ENCODE measurements around the gene MPDU1.
"Not testable (repeated sequence)": the region's sequence is repeated elsewhere in the genome, so short reads cannot be mapped to it uniquely, and the experiment has no call there.

Gene MPDU1

GRCh38 chr17:7614425-7615264 is 31.0 kb downstream of the MPDU1 start, which contains the start of gene FXR2:
Gene FXR2 (minus strand): TSS chr17:7614897. CDS start chr17:7614532, 365 bp downstream.
- DNase-seq (ENCODE audit: low read depth) = peak; percentile 98

GRCh38 chr17:7615265-7615747 is 31.7 kb downstream of the MPDU1 start:
- no peak for DNase-seq (ENCODE audit: low read depth)

GRCh38 chr17:7618608-7619007 is 35.0 kb downstream of the MPDU1 start:
- no peak for DNase-seq (ENCODE audit: low read depth)

- DNase-seq (ENCODE audit: low read depth) = no peak
Measured at GRCh38 chr17:7620835-7621234, 37.2 kb downstream of the MPDU1 start.

- no peak for DNase-seq (ENCODE audit: low read depth)
Measured at GRCh38 chr17:7623661-7624060, 40.0 kb downstream of the MPDU1 start.

GRCh38 chr17:7625749-7626148 is 42.1 kb downstream of the MPDU1 start:
- DNase-seq (ENCODE audit: low read depth) = not testable (repeated sequence)

- DNase-seq (ENCODE audit: low read depth) = no peak
Measured at GRCh38 chr17:7626307-7626706, 42.7 kb downstream of the MPDU1 start.

- no peak for DNase-seq (ENCODE audit: low read depth)
Measured at GRCh38 chr17:7626956-7627249, 43.3 kb downstream of the MPDU1 start.

- DNase-seq (ENCODE audit: low read depth) = peak; percentile 76
Measured at GRCh38 chr17:7627250-7628121, 43.8 kb downstream of the MPDU1 start, which contains the start of gene SAT2. Gene SAT2 (minus strand): TSS chr17:7627821. CDS start chr17:7627635, 186 bp downstream.

- DNase-seq (ENCODE audit: low read depth) = no peak
Measured at GRCh38 chr17:7629939-7630571, 46.4 kb downstream of the MPDU1 start, which contains the start of gene SHBG. Gene SHBG (plus strand): TSS chr17:7630135. CDS start chr17:7630173, 38 bp downstream.

GRCh38 chr17:7631398-7632380 is 48.0 kb downstream of the MPDU1 start:
- DNase-seq (ENCODE audit: low read depth) = no peak

- no peak for DNase-seq (ENCODE audit: low read depth)
Measured at GRCh38 chr17:7632492-7632894, 48.8 kb downstream of the MPDU1 start.

GRCh38 chr17:7633093-7633492 is 49.4 kb downstream of the MPDU1 start:
- no peak for DNase-seq (ENCODE audit: low read depth)

- no peak for DNase-seq (ENCODE audit: low read depth)
Measured at GRCh38 chr17:7634384-7634783, 50.7 kb downstream of the MPDU1 start.

- no peak for DNase-seq (ENCODE audit: low read depth)
Measured at GRCh38 chr17:7636163-7636562, 52.5 kb downstream of the MPDU1 start.

Data from activated T-helper 9 cell treated with anti-CD3 and anti-CD28 coated beads, Interleukin-2, amount 50 U/mL, for 16 hours (primary cell).